Upper lobe of left lung (tissue), 6 donors: ENCODE data around the gene NOTCH1. TPM values are rescaled to one million over a fixed set of nuclear protein-coding genes. Genes with fewer than 3 reads are reported as not detected.

Experiments
- ATAC-seq, 2 donors: fragments of 200-7000 bp; cut with Tn5 transposase; one replicate each; pipeline ENCODE4 v1.9.1; 2022; ENCODE audit warnings: mild to moderate bottlenecking in 2 of 2, moderate library complexity in 2 of 2; ENCODE audit not compliant: low FRiP score in 2 of 2
- DNase-seq, 2 donors: peaks; one replicate each; pipeline ENCODE4 v3.0.0-alpha.2; 2019 to 2020
- H3K27ac ChIP-seq, 4 donors: fragments of 200-600 bp; sonication (generic); one replicate each; pipeline ENCODE4 v1.5.1; 2016 to 2019
- H3K27me3 ChIP-seq, 4 donors: fragments of 200-600 bp; sonication (generic); one replicate each; pipeline ENCODE4 v1.5.1; 2017 to 2019
- H3K36me3 ChIP-seq, 4 donors: fragments of 200-600 bp; sonication (generic); one replicate each; pipeline ENCODE4 v1.5.1; 2016 to 2019
- H3K4me1 ChIP-seq, 4 donors: fragments of 200-600 bp; sonication (generic); one replicate each; pipeline ENCODE4 v1.5.1; 2018 to 2019
- H3K4me3 ChIP-seq, 4 donors: fragments of 200-600 bp; sonication (generic); one replicate each; pipeline ENCODE4 v1.5.1; 2017 to 2019; ENCODE audit warnings: mild to moderate bottlenecking in 2 of 4, moderate library complexity in 1 of 4
- H3K9me3 ChIP-seq, 4 donors: fragments of 200-600 bp; sonication (generic); one replicate each; pipeline ENCODE4 v1.5.1; 2018 to 2019
- CTCF ChIP-seq, 6 experiments: fragments of 450-650 bp in 4 of 6; fragments of 200-600 bp in 2 of 6; sonication (generic) in 2 of 6; IDR thresholded peaks; one replicate each; pipeline ENCODE4 v1.5.1; 2016 to 2019; ENCODE audit warnings: antibody characterized with exemption in 6 of 6
- EP300 ChIP-seq, 4 donors: sonication (generic); formaldehyde crosslinking; IDR thresholded peaks; one replicate each; pipeline ENCODE4 v1.5.1; 2017; ENCODE audit warnings: antibody characterized with exemption in 4 of 4, control low read depth in 2 of 4
- POLR2A ChIP-seq, 4 donors: fragments of 450-650 bp; IDR thresholded peaks; one replicate each; pipeline ENCODE4 v1.5.1; 2016 to 2017; ENCODE audit warnings: antibody characterized with exemption in 4 of 4, mild to moderate bottlenecking in 2 of 4
- POLR2AphosphoS5 ChIP-seq, 2 donors: sonication (generic); formaldehyde crosslinking; IDR thresholded peaks; one replicate each; pipeline ENCODE4 v1.5.1; 2017; ENCODE audit warnings: antibody characterized with exemption in 2 of 2
- WGBS, 2 donors: methylation state at CpG; one replicate each; pipeline ENCODE4 v1.1.5; 2017 to 2018; 5-methylcytosine and 5-hydroxymethylcytosine counted together
- total RNA-seq, 6 donors: library from RNA; depleted of rRNA in 4 of 6; stranded (reverse); fragments of >200 nt in 4 of 6; gene quantifications; one replicate each; pipeline versions ENCODE4 v1.1.0 to v1.2.1, GENCODE V29; 2016 to 2021
- donor health status: DM: no; HTN: no; CAD: no; lungs with moderate emphysema.
- donor health status: DM: no; HTN: yes; CAD: no; lungs with severe emphysema.

NOTCH1 gene
- total RNA-seq, 6 donors from 2014 or later: 49.6 to 175 (median 110) TPM

GRCh38 chr9:136501686-136502085 lies 44.2 kb downstream of the NOTCH1 start:
- no peak overlapping the region for H3K4me3 ChIP-seq
- WGBS, 2 donors: 93% methylated on average over 18 to 23 of the region's 23 CpGs

DNA sequence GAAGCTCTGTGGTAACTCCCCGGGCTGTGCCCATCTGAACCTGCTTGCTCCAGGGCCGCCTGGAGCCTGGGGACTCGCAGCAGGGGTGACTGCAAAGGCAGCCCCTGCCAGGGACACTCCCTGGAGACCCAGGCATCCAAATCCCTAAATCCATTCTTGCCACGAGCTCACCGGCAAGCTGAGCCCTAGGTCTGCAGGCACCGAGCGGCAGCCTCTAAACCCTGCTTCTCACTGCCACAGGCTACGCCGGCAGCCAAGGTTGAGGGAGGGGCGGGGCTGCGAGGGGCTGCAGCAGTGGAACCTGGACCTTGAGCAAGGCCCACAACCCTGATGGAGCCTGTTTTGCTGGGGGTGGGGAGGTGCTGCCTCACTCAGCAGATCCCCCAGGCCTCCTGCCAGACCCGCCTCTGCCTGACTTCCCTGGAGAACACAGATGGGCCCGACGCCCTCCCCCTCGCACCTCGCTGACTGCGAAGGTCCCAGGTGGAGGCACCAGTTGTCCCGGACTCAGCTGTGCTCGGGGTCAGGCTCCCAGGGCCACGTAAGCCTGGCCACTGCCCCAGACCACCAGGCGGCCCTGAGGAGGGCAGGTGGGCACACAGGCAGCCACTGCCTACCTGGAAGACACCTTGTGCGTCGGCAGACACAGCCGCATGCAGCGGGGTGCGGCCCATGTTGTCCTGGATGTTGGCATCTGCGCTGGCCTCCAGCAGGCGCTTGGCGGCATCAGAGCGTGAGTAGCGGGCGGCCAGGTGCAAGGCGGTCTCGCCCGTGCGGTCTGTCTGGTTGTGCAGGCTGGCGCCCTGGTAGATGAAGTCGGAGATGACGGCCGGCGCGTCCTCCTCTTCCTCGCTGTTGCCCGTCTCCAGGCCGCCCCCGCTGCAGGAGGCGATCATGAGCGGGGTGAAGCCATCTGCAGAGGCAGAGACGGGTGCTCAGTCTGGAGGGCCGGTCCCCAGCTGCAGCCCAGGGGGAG lies 45.6 kb downstream of the NOTCH1 start:
- H3K27ac ChIP-seq: no peak overlapping the region
- H3K4me3 ChIP-seq: no peak overlapping the region
- H3K36me3 ChIP-seq: peaks cover 76 to 100% (median 98%) of the 10 kb centered on the region in 4 donors
- ATAC-seq: no peak
- no peaks in the 10 kb centered on the region for H3K9me3 ChIP-seq
- TF ChIP-seq CTCF (IDR thresholded peaks at IDR 0.05) (no peak), POLR2AphosphoS5 (IDR thresholded peaks at IDR 0.05) (no peak), POLR2A (IDR thresholded peaks at IDR 0.05) (no peak), EP300 (IDR thresholded peaks at IDR 0.05) (no peak)
- peak in 1 of 2 donors; percentile 84 for DNase-seq
- 95% methylated on average over 23 to 41 of the region's 50 CpGs for WGBS, 2 donors
- peaks cover 0 to 16% (median 0%) of the 10 kb centered on the region in 4 donors for H3K4me1 ChIP-seq
- no peaks in the 10 kb centered on the region for H3K27me3 ChIP-seq

More at GRCh38 chr9:136501686-136502085, 44.2 kb downstream of the NOTCH1 start:
- H3K4me1 ChIP-seq: peaks cover 0 to 7% (median 0%) of the 10 kb centered on the region in 4 donors
- ATAC-seq (no peak), DNase-seq (peak in 1 of 2 donors; percentile 66)
- TF ChIP-seq POLR2AphosphoS5 (IDR thresholded peaks at IDR 0.05) (no peak), CTCF (IDR thresholded peaks at IDR 0.05) (no peak), POLR2A (IDR thresholded peaks at IDR 0.05) (no peak), EP300 (IDR thresholded peaks at IDR 0.05) (no peak)
- H3K27me3 ChIP-seq: no peaks in the 10 kb centered on the region
- H3K9me3 ChIP-seq: no peaks in the 10 kb centered on the region
- H3K27ac ChIP-seq: no peak overlapping the region
- peaks cover 82 to 100% (median 100%) of the 10 kb centered on the region in 4 donors for H3K36me3 ChIP-seq

GRCh38 chr9:136499071-136499934 lies 46.5 kb downstream of the NOTCH1 start:
- TF ChIP-seq POLR2AphosphoS5 (IDR thresholded peaks at IDR 0.05) (no peak), POLR2A (IDR thresholded peaks at IDR 0.05) (no peak), EP300 (IDR thresholded peaks at IDR 0.05) (no peak), CTCF (IDR thresholded peaks at IDR 0.05) (no peak)
- H3K4me1 ChIP-seq: peaks cover 0 to 11% (median 0%) of the 10 kb centered on the region in 4 donors
- no peak overlapping the region for H3K4me3 ChIP-seq
- peaks cover 67 to 100% (median 97%) of the 10 kb centered on the region in 4 donors for H3K36me3 ChIP-seq
- no peak overlapping the region for H3K27ac ChIP-seq
- no peak for ATAC-seq
- 91 to 94% methylated on average over 24 to 46 of the region's 46 CpGs for WGBS, 2 donors
- no peaks in the 10 kb centered on the region for H3K27me3 ChIP-seq
- peak in 1 of 2 donors; percentile 80 for DNase-seq
- H3K9me3 ChIP-seq: no peaks in the 10 kb centered on the region

- Histone ChIP-seq H3K4me1 (peaks cover 0 to 19% (median 4%) of the 10 kb centered on the region in 4 donors), H3K36me3 (peaks cover 60 to 88% (median 85%) of the 10 kb centered on the region in 4 donors), H3K9me3 (no peaks in the 10 kb centered on the region), H3K27ac (no peak overlapping the region), H3K27me3 (no peaks in the 10 kb centered on the region), H3K4me3 (no peak overlapping the region)
- ATAC-seq (no peak), DNase-seq (peak in 1 of 2 donors; percentile 65)
- TF ChIP-seq EP300 (IDR thresholded peaks at IDR 0.05): no peak
- no peak for TF ChIP-seq POLR2A (IDR thresholded peaks at IDR 0.05)
- TF ChIP-seq CTCF (IDR thresholded peaks at IDR 0.05): no peak
- no peak for TF ChIP-seq POLR2AphosphoS5 (IDR thresholded peaks at IDR 0.05)
- WGBS, 2 donors: 89% methylated on average over 6 to 23 of the region's 28 CpGs
Measured at GRCh38 chr9:136497916-136498695, 47.7 kb downstream of the NOTCH1 start.
